HTR-8/SVneo (cell line): Measurements from ENCODE around the gene GDF9.

ENCODE experiments used
- DNase-seq: peaks from one replicate; pipeline ENCODE4 v3.0.0; 2011; ENCODE audit warnings: low spot score, mixed read lengths; ENCODE audit not compliant: insufficient read length
- FAIRE-seq: peaks from 2 replicates; lab custom pipeline; 2011; peaks lifted over from hg19 to GRCh38; lab: Jason Lieb, UNC

GDF9 gene

GRCh38 chr5:132822650-132823480 is 43.4 kb downstream of the GDF9 start:
- DNase-seq, result no peak

GRCh38 chr5:132821791-132822190 is 44.5 kb downstream of the GDF9 start:
- FAIRE-seq (no peak), DNase-seq (no peak)

More at GRCh38 chr5:132822650-132823480, 43.4 kb downstream of the GDF9 start:
- FAIRE-seq, result no peak

GRCh38 chr5:132821350-132821749 is 44.9 kb downstream of the GDF9 start:
- FAIRE-seq, result no peak
- no peak for DNase-seq

GRCh38 chr5:132820162-132820754 is 46.0 kb downstream of the GDF9 start:
- FAIRE-seq (peak; percentile 77), DNase-seq (peak; percentile 88)

- no peak for DNase-seq
- FAIRE-seq, result no peak
Observed at GRCh38 chr5:132819468-132819867, 46.8 kb downstream of the GDF9 start.

- DNase-seq (no peak), FAIRE-seq (no peak)
Observed at GRCh38 chr5:132817011-132817410, 49.3 kb downstream of the GDF9 start.

GRCh38 chr5:132816554-132816953 is 49.7 kb downstream of the GDF9 start:
- DNase-seq (no peak), FAIRE-seq (no peak)

GRCh38 chr5:132816083-132816482 is 50.2 kb downstream of the GDF9 start:
- no peak for DNase-seq
- no peak for FAIRE-seq

GRCh38 chr5:132815454-132815853 is 50.8 kb downstream of the GDF9 start:
- FAIRE-seq (no peak), DNase-seq (peak; percentile 36)

- no peak for DNase-seq
- peak; percentile 40 for FAIRE-seq
Observed at GRCh38 chr5:132814503-132815294, 51.6 kb downstream of the GDF9 start.

- FAIRE-seq (peak; percentile 36), DNase-seq (peak; percentile 40)
Observed at GRCh38 chr5:132813599-132814502, 52.4 kb downstream of the GDF9 start.

- FAIRE-seq (no peak), DNase-seq (peak; percentile 43)
Observed at GRCh38 chr5:132812781-132813598, 53.3 kb downstream of the GDF9 start, which contains the start of gene SOWAHA. TSS of gene SOWAHA (plus strand) at chr5:132813302. CDS start at chr5:132813622, 320 bp downstream.

GRCh38 chr5:132812123-132812765 is 54.0 kb downstream of the GDF9 start:
- no peak for DNase-seq
- no peak for FAIRE-seq
